GM12891 (cell line): Measurements from ENCODE around the gene CDH4.

ENCODE experiments used
- PAX5 ChIP-seq: IDR thresholded peaks from 2 replicates; pipeline ENCODE4 v1.6.1; 2011; ENCODE audit warnings: low read length, moderate library complexity, mild to moderate bottlenecking; ENCODE audit not compliant: insufficient read depth, severe bottlenecking
- POLR2A ChIP-seq: IDR thresholded peaks from 2 replicates; pipeline ENCODE4 v1.6.1; 2011; ENCODE audit warnings: low read depth, low read length, control low read depth
- POLR2AphosphoS5 ChIP-seq: IDR thresholded peaks from 2 replicates; pipeline ENCODE4 v1.6.1; 2011; ENCODE audit warnings: low read depth, low read length, control low read depth
- TAF1 ChIP-seq: IDR thresholded peaks from 2 replicates; pipeline ENCODE4 v1.6.1; 2011; ENCODE audit warnings: low read depth, low read length, control low read depth

DNA sequence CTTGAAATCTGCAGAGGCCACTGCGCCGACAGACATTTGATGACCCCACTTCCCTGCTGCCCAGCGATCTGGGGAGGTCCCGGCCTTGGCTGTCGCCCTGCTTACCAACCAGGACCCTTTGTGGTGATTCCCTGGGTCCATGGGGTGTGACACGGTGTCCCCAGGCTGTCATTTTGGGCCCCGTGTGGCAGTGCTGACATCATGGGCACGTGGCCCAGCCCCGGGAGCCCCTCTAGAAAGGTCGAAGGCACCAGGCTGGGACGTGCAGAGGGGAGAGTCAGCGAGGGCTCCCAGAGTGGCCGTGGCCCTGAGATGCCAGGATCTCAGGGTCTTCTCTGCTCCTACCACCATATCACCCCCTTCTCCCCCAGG, 643.6 kb downstream of the CDH4 start:
- TF ChIP-seq POLR2AphosphoS5 (no peak), POLR2A (no peak), TAF1 (no peak), PAX5 (no peak)
